NT2/D1 (cell line): Measurements from ENCODE around the gene SFXN1.

ENCODE experiments used
- SUZ12 ChIP-seq: IDR thresholded peaks from 2 replicates; pipeline ENCODE4 v1.6.1; 2011; ENCODE audit not compliant: insufficient read length, insufficient read depth; ENCODE audit errors: extremely low read depth
- YY1 ChIP-seq: IDR thresholded peaks from 2 replicates; pipeline ENCODE4 v1.6.1; 2011; ENCODE audit not compliant: insufficient read length, insufficient read depth
- ZNF274 ChIP-seq: IDR thresholded peaks from 2 replicates; pipeline ENCODE4 v1.6.1; 2011; ENCODE audit warnings: mild to moderate bottlenecking, low read depth, low read length

GRCh38 chr5:175489693-175490443 lies 11.5 kb downstream of the SFXN1 start:
- no peak for TF ChIP-seq YY1
- no peak for TF ChIP-seq ZNF274
- no peak for TF ChIP-seq SUZ12
